K562 (cell line): ENCODE measurements around the gene ETS2. TPM values are rescaled to one million over a fixed set of nuclear protein-coding genes. Genes with fewer than 3 reads are reported as not detected.

Experiments used
- BHLHE40 ChIP-seq: IDR thresholded peaks from 2 replicates; pipeline ENCODE4 v1.6.1; 2011; ENCODE audit warnings: low read length, improper control_type of control experiment
- CEBPG ChIP-seq, 3 experiments: fragments of 200-800 bp in 1 of 3; sonication (Bioruptor generic) in 1 of 3; sonication (generic) in 1 of 3; formaldehyde crosslinking in 1 of 3; IDR thresholded peaks in 2 of 3; conservative IDR thresholded peaks in 1 of 3; 2 replicates each; pipeline versions ENCODE4 v1.6.1 to v1.8.0; 2016 to 2022; ENCODE audit warnings: missing compliant biosample characterization in 2 of 3, missing genetic modification characterization in 2 of 3, mild to moderate bottlenecking in 1 of 3, missing genetic modification reagents in 1 of 3
- KLF6 ChIP-seq: fragments of 250-450 bp; sonication (Bioruptor Pico); IDR thresholded peaks from 2 replicates; pipeline ENCODE4 v1.4.0; 2020; ENCODE audit warnings: mild to moderate bottlenecking, moderate library complexity, borderline replicate concordance
- MAFF ChIP-seq: IDR thresholded peaks from 2 replicates; pipeline ENCODE4 v1.6.1; 2012; ENCODE audit warnings: low read length, improper control_type of control experiment
- SETDB1 ChIP-seq: IDR thresholded peaks from one replicate; pipeline ENCODE4 v1.6.1; 2012; ENCODE audit warnings: low read length, control low read depth, inconsistent platforms
- ZNF175 ChIP-seq: fragments of 200-800 bp; sonication (Bioruptor generic); IDR thresholded peaks from 2 replicates; pipeline ENCODE4 v1.6.1; 2016; ENCODE audit warnings: low read depth, mild to moderate bottlenecking, missing genetic modification characterization, missing compliant biosample characterization
- ZNF280B ChIP-seq: fragments of 250-450 bp; sonication (Bioruptor Pico); IDR thresholded peaks from 2 replicates; pipeline ENCODE4 v1.5.1; 2021; ENCODE audit warnings: mild to moderate bottlenecking
- ZNF644 ChIP-seq: fragments of 200-800 bp; sonication (Bioruptor generic); IDR thresholded peaks from 2 replicates; pipeline ENCODE4 v1.6.1; 2016; ENCODE audit warnings: low read depth, missing genetic modification characterization, missing compliant biosample characterization
- ZNF778 ChIP-seq: fragments of 450-650 bp; formaldehyde crosslinking; IDR thresholded peaks from 2 replicates; pipeline ENCODE4 v1.4.0; 2020; ENCODE audit warnings: mild to moderate bottlenecking, moderate library complexity
- polyA plus RNA-seq, 8 experiments: library from polyadenylated mRNA; depleted of rRNA in 4 of 8; stranded (reverse) in 5 of 8; unstranded in 3 of 8; fragments of >200 nt; fragmentation: Nextera tagmentation in 2 of 8; fragmentation: Illumina TruSeq in 1 of 8; extraction: Ambion mirVana in 2 of 8; extraction: Trizol in 1 of 8; gene quantifications; 2 replicates each; pipeline versions ENCODE4 v1.2.1 to v1.2.3, GENCODE V29; 2011 to 2014; ENCODE audit warnings: inconsistent platforms in 1 of 8, missing spikeins in 1 of 8
- total RNA-seq, 7 experiments: library from RNA; depleted of rRNA in 6 of 7; stranded (reverse); fragments of >200 nt in 6 of 7; fragmentation: Illumina TruSeq in 2 of 7; extraction: Trizol in 2 of 7; gene quantifications; 2 replicates each; pipeline versions ENCODE4 v1.2.1 to v1.2.3, GENCODE V29; 2011 to 2021; ENCODE audit warnings: low replicate concordance in 1 of 7
- TF ChIP-seq, protein P1 (sequence below): sonication (generic); formaldehyde crosslinking; IDR thresholded peaks from 2 replicates; pipeline ENCODE4 v1.8.1; 2023; ENCODE audit warnings: missing genetic modification reagents, mild to moderate bottlenecking, borderline replicate concordance

ETS2 gene
- total and polyA plus RNA-seq, 9 of the 15 experiments (the other 6 are each of a cell fraction or from before 2014, with no cell fraction given): 1.7 to 24.4 (median 12.2) TPM

GRCh38 chr21:38831526-38832467 is 26.1 kb downstream of the ETS2 start (continued):
- TF ChIP-seq, protein P1, sequence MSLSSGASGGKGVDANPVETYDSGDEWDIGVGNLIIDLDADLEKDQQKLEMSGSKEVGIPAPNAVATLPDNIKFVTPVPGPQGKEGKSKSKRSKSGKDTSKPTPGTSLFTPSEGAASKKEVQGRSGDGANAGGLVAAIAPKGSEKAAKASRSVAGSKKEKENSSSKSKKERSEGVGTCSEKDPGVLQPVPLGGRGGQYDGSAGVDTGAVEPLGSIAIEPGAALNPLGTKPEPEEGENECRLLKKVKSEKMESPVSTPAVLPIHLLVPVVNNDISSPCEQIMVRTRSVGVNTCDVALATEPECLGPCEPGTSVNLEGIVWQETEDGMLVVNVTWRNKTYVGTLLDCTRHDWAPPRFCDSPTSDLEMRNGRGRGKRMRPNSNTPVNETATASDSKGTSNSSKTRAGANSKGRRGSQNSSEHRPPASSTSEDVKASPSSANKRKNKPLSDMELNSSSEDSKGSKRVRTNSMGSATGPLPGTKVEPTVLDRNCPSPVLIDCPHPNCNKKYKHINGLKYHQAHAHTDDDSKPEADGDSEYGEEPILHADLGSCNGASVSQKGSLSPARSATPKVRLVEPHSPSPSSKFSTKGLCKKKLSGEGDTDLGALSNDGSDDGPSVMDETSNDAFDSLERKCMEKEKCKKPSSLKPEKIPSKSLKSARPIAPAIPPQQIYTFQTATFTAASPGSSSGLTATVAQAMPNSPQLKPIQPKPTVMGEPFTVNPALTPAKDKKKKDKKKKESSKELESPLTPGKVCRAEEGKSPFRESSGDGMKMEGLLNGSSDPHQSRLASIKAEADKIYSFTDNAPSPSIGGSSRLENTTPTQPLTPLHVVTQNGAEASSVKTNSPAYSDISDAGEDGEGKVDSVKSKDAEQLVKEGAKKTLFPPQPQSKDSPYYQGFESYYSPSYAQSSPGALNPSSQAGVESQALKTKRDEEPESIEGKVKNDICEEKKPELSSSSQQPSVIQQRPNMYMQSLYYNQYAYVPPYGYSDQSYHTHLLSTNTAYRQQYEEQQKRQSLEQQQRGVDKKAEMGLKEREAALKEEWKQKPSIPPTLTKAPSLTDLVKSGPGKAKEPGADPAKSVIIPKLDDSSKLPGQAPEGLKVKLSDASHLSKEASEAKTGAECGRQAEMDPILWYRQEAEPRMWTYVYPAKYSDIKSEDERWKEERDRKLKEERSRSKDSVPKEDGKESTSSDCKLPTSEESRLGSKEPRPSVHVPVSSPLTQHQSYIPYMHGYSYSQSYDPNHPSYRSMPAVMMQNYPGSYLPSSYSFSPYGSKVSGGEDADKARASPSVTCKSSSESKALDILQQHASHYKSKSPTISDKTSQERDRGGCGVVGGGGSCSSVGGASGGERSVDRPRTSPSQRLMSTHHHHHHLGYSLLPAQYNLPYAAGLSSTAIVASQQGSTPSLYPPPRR (CRISPR knock-in tag): no peak
- TF ChIP-seq CEBPG (CRISPR knock-in tag; IDR thresholded peaks at IDR 0.05) (peak; percentile 98), CEBPG (tag; conservative IDR thresholded peaks at IDR 0.05 in 1 of 2, IDR thresholded peaks at IDR 0.05 in 1 of 2) (peak; percentile 100), BHLHE40 (peak; percentile 71), KLF6 (peak; percentile 42; the same call in 1 of the 2 replicates), ZNF644 (tag) (peak; percentile 74), MAFF (no peak; the same call in 1 of the 2 replicates), SETDB1 (peak; percentile 46), ZNF280B (CRISPR knock-in tag) (no peak), ZNF778 (CRISPR knock-in tag) (no peak), ZNF175 (CRISPR knock-in tag) (peak; percentile 93)
